HCT116 (cell line): ENCODE measurements around the gene TTLL5. TPM values are rescaled to one million over a fixed set of nuclear protein-coding genes. Genes with fewer than 3 reads are reported as not detected.

Source experiments
- ATAC-seq: fragments of 200-7000 bp; cut with Tn5 transposase; 2 replicates; pipeline ENCODE4 v1.9.1; 2020; ENCODE audit warnings: mild to moderate bottlenecking, moderate library complexity
- BruUV-seq: library from RNA; stranded (reverse); fragments of 400-500 nt; replicated peaks from 2 replicates; lab custom pipeline; 2021; lab: Mats Ljungman, UMichigan
- CTCF ChIA-PET: fragments of 300-600 bp; sonication (Branson Sonifier 250); formaldehyde crosslinking; loops from one replicate; lab custom pipeline; 2021; ENCODE audit warnings: antibody characterized with exemption; lab: Charles Lee
- POLR2A ChIA-PET: fragments of 300-600, 350-600 bp; sonication (Branson Sonifier 250); formaldehyde crosslinking; loops from one replicate; lab custom pipeline; 2021; ENCODE audit warnings: antibody characterized with exemption; lab: Charles Lee
- RAD21 ChIA-PET, 2 experiments: fragments of 300-600 bp; sonication (Branson Sonifier 250); formaldehyde crosslinking; loops; one replicate each; lab custom pipeline; 2023; ENCODE audit warnings: low total read pairs in 2 of 2; ENCODE audit not compliant: uncharacterized antibody in 2 of 2, unreplicated experiment in 2 of 2, low non-redundant PET in 1 of 2; lab: Charles Lee
- DNase-seq: peaks from one replicate; pipeline ENCODE4 v3.0.0-alpha.2; 2010; ENCODE audit warnings: low read depth, low spot score
- H2AFZ ChIP-seq: fragments of 200-600 bp; shearing (Covaris generic), sonication (generic); 2 replicates; pipeline ENCODE4 v1.6.1; 2017; ENCODE audit warnings: low read depth, mixed run types, mixed read lengths, antibody characterized with exemption, low read length; ENCODE audit not compliant: poor library complexity, severe bottlenecking
- H3K27ac ChIP-seq: 2 replicates; pipeline ENCODE4 v1.5.1; 2012; ENCODE audit warnings: low read depth, low read length
- H3K27me3 ChIP-seq: fragments of 200-600 bp; sonication (generic); 2 replicates; pipeline ENCODE4 v1.6.1; 2016; ENCODE audit warnings: mixed run types, low read length, mixed read lengths; ENCODE audit not compliant: insufficient read depth
- H3K36me3 ChIP-seq, 2 experiments: fragments of 200-500 bp in 1 of 2; fragments of 200-600 bp in 1 of 2; sonication (Bioruptor generic) in 1 of 2; sonication (generic) in 1 of 2; 2 replicates each; pipeline versions ENCODE4 v1.5.1 to v1.6.1; 2014 to 2016; ENCODE audit warnings: low read length in 2 of 2, inconsistent platforms in 1 of 2, mixed read lengths in 1 of 2, mixed run types in 1 of 2; ENCODE audit not compliant: insufficient read depth in 2 of 2, control insufficient read depth in 1 of 2
- H3K4me1 ChIP-seq, 2 experiments: fragments of 200-600 bp in 1 of 2; sonication (generic) in 1 of 2; 2 replicates each; pipeline versions ENCODE4 v1.5.1 to v1.6.1; 2012 to 2017; ENCODE audit warnings: low read length in 2 of 2, inconsistent platforms in 1 of 2, mild to moderate bottlenecking in 1 of 2, mixed read lengths in 1 of 2, mixed run types in 1 of 2, moderate library complexity in 1 of 2; ENCODE audit not compliant: insufficient read depth in 2 of 2, control insufficient read depth in 1 of 2
- H3K4me2 ChIP-seq: fragments of 200-600 bp; sonication (generic); 2 replicates; pipeline ENCODE4 v1.6.1; 2017; ENCODE audit warnings: mixed run types, low read length, mixed read lengths
- H3K4me3 ChIP-seq, 2 experiments: fragments of 200-600 bp in 1 of 2; sonication (generic) in 1 of 2; replicated peaks in 1 of 2; 2 replicates each; pipeline ENCODE4 v1.5.1; 2011 to 2016; ENCODE audit warnings: low read length in 2 of 2, control low read depth in 1 of 2, low read depth in 1 of 2, mild to moderate bottlenecking in 1 of 2, mixed read lengths in 1 of 2, mixed run types in 1 of 2
- H3K79me2 ChIP-seq: fragments of 200-600 bp; sonication (generic); 2 replicates; pipeline ENCODE4 v1.6.1; 2017; ENCODE audit warnings: mild to moderate bottlenecking, mixed run types, low read length, moderate library complexity, mixed read lengths; ENCODE audit not compliant: insufficient read depth
- H3K9ac ChIP-seq: fragments of 200-600 bp; sonication (generic); 2 replicates; pipeline ENCODE4 v1.6.1; 2016; ENCODE audit warnings: low read length, mixed read lengths
- H3K9me2 ChIP-seq: fragments of 200-600 bp; sonication (generic), shearing (Covaris generic); 2 replicates; pipeline ENCODE4 v1.6.1; 2017; ENCODE audit warnings: mixed run types, mild to moderate bottlenecking, moderate library complexity; ENCODE audit not compliant: insufficient read depth
- H3K9me3 ChIP-seq, 2 experiments: fragments of 200-500 bp in 1 of 2; fragments of 200-600 bp in 1 of 2; sonication (Bioruptor generic) in 1 of 2; sonication (generic) in 1 of 2; 2 replicates each; pipeline ENCODE4 v1.6.1; 2014 to 2017; ENCODE audit warnings: low read length in 2 of 2, mixed read lengths in 2 of 2, inconsistent platforms in 1 of 2, low read depth in 1 of 2, mild to moderate bottlenecking in 1 of 2, mixed run types in 1 of 2, moderate library complexity in 1 of 2; ENCODE audit not compliant: control insufficient read depth in 1 of 2, insufficient read depth in 1 of 2
- H4K20me1 ChIP-seq: fragments of 200-600 bp; sonication (generic), shearing (Covaris generic); 2 replicates; pipeline ENCODE4 v1.6.1; 2017; ENCODE audit warnings: mixed run types, mild to moderate bottlenecking, moderate library complexity; ENCODE audit not compliant: insufficient read depth
- ATF3 ChIP-seq: IDR thresholded peaks from 2 replicates; pipeline ENCODE4 v1.6.1; 2012
- EGR1 ChIP-seq: IDR thresholded peaks from 2 replicates; pipeline ENCODE4 v1.6.1; 2012; ENCODE audit warnings: low read depth
- ELF1 ChIP-seq: IDR thresholded peaks from 2 replicates; pipeline ENCODE4 v1.6.1; 2012; ENCODE audit warnings: low read depth, borderline replicate concordance
- EZH2 ChIP-seq: fragments of 200-600 bp; sonication (generic); IDR thresholded peaks from 2 replicates; pipeline ENCODE4 v1.6.1; 2017; ENCODE audit warnings: antibody characterized with exemption, mixed run types
- EZH2phosphoT487 ChIP-seq: fragments of 200-600 bp; IDR thresholded peaks from 2 replicates; pipeline ENCODE4 v1.6.1; 2018; ENCODE audit warnings: antibody characterized with exemption, borderline replicate concordance
- SIN3A ChIP-seq: IDR thresholded peaks from 2 replicates; pipeline ENCODE4 v1.6.1; 2012; ENCODE audit warnings: low read depth
- TCF7L2 ChIP-seq: IDR thresholded peaks from 2 replicates; pipeline ENCODE4 v1.7.0; 2011; ENCODE audit warnings: borderline replicate concordance, inconsistent platforms; ENCODE audit not compliant: insufficient read depth, insufficient read length; ENCODE audit errors: extremely low read depth
- ZFX ChIP-seq: fragments of 450-650 bp; IDR thresholded peaks from 2 replicates; pipeline ENCODE4 v1.6.1; 2017
- intact Hi-C: fragments of 100-400 bp; cut with micrococcal nuclease; formaldehyde crosslinking; loops from 2 replicates; pipeline ENCODE4 v1.10.0; 2022
- total RNA-seq: library from RNA; stranded (reverse); gene quantifications from one replicate; pipeline ENCODE4 v1.2.1, GENCODE V29; 2021; ENCODE audit not compliant: unreplicated experiment

TTLL5 gene
- total RNA-seq, 1 experiment from 2014 or later, result 26.2 TPM

- DNase-seq (no peak), ATAC-seq (no peak)
- CTCF ChIA-PET, result no interaction called here
- Histone ChIP-seq H3K9me2 (no peaks in the 10 kb centered on the region), H3K27ac (no peak overlapping the region), H3K36me3 (no peaks in the 10 kb centered on the region), H2AFZ (no peak overlapping the region), H3K9ac (no peak overlapping the region), H3K4me1 (no peaks in the 10 kb centered on the region), H3K79me2 (no peaks in the 10 kb centered on the region), H3K9me3 (no peaks in the 10 kb centered on the region), H3K27me3 (no peaks in the 10 kb centered on the region), H3K4me3 (no peak overlapping the region), H4K20me1 (no peaks in the 10 kb centered on the region), H3K4me2 (no peak overlapping the region)
- POLR2A ChIA-PET, result no interaction called here
- TF ChIP-seq ELF1 (no peak), EGR1 (no peak)
- intact Hi-C loops, result no loop called here
- RAD21 ChIA-PET, result interaction anchor here in 1 of 2 experiments (0.6 kb wide), 1 partner anchor 12 kb away, joined by 3 read pairs; no protein-coding TSS in a partner anchor
- BruUV-seq, result no TSS peak
Measured at GRCh38 chr14:75831455-75831854, 170.4 kb downstream of the TTLL5 start.

- ChIA-PET POLR2A (no interaction called here), CTCF (no interaction called here), RAD21 (no interaction called here)
- DNase-seq (no peak), ATAC-seq (no peak)
- Histone ChIP-seq H3K4me3 (no peak overlapping the region), H3K9me3 (no peaks in the 10 kb centered on the region), H3K4me2 (no peak overlapping the region), H3K9me2 (no peaks in the 10 kb centered on the region), H3K9ac (no peak overlapping the region), H4K20me1 (no peaks in the 10 kb centered on the region), H3K36me3 (no peaks in the 10 kb centered on the region), H3K27me3 (no peaks in the 10 kb centered on the region), H3K4me1 (no peaks in the 10 kb centered on the region), H3K79me2 (no peaks in the 10 kb centered on the region), H2AFZ (no peak overlapping the region), H3K27ac (no peak overlapping the region)
- intact Hi-C loops, result no loop called here
- no TSS peak for BruUV-seq
- TF ChIP-seq ATF3 (no peak), SIN3A (no peak), ELF1 (no peak), EZH2phosphoT487 (no peak), TCF7L2 (no peak), ZFX (no peak), EZH2 (no peak)
Measured at GRCh38 chr14:75831952-75832351, 170.9 kb downstream of the TTLL5 start.
